Measurements from ENCODE around the gene PPP1R37.

GRCh38 chr19:45136507-45137178, 43.7 kb downstream of the PPP1R37 start:
- TF ChIP-seq CTCF (IDR thresholded peaks at IDR 0.05) (no peak), POLR2A (IDR thresholded peaks at IDR 0.05) (no peak)

All from uterus (tissue), 2 donors.